SJSA1 (cell line): Measurements from ENCODE around the gene FOXD2. TPM values are rescaled to one million over a fixed set of nuclear protein-coding genes. Genes with fewer than 3 reads are reported as not detected.

ENCODE experiments used
- DNase-seq, 2 experiments: peaks; one replicate each; pipeline ENCODE4 v3.0.0-alpha.2; 2015 to 2020; ENCODE audit warnings: low spot score in 2 of 2, low read depth in 1 of 2
- H3K27ac ChIP-seq: fragments of 250-450 bp; sonication (Bioruptor Pico); 2 replicates; pipeline ENCODE4 v1.5.1; 2020; ENCODE audit warnings: mild to moderate bottlenecking, moderate library complexity
- H3K27me3 ChIP-seq: fragments of 250-450 bp; sonication (Bioruptor Pico); replicated peaks from 2 replicates; pipeline ENCODE4 v1.5.1; 2020; ENCODE audit warnings: mild to moderate bottlenecking, moderate library complexity
- H3K36me3 ChIP-seq: fragments of 250-450 bp; sonication (Bioruptor Pico); 2 replicates; pipeline ENCODE4 v1.5.1; 2020; ENCODE audit warnings: mild to moderate bottlenecking
- H3K4me1 ChIP-seq: fragments of 250-450 bp; sonication (Bioruptor Pico); replicated peaks from 2 replicates; pipeline ENCODE4 v1.6.1; 2021; ENCODE audit warnings: mild to moderate bottlenecking
- H3K4me3 ChIP-seq: fragments of 250-450 bp; sonication (Bioruptor Pico); 2 replicates; pipeline ENCODE4 v1.5.1; 2020; ENCODE audit warnings: mild to moderate bottlenecking
- H3K9me3 ChIP-seq: fragments of 250-450 bp; sonication (Bioruptor Pico); replicated peaks from 2 replicates; pipeline ENCODE4 v1.5.1; 2020; ENCODE audit warnings: mild to moderate bottlenecking
- total RNA-seq: library from RNA; depleted of rRNA; stranded (reverse); fragments of >200 nt; shearing (Covaris generic); gene quantifications from 2 replicates; pipeline ENCODE4 v1.2.3, GENCODE V29; 2014

The FOXD2 gene
- total RNA-seq, 1 experiment from 2014 or later, result 12.9 TPM

- peak overlapping the region; percentile 89 for H3K27ac ChIP-seq
- H3K36me3 ChIP-seq, result peaks cover 64% of the 10 kb centered on the region
- H3K9me3 ChIP-seq, result no peaks in the 10 kb centered on the region
- H3K4me1 ChIP-seq, result peaks cover 39% of the 10 kb centered on the region
- peak overlapping the region; percentile 95 for H3K4me3 ChIP-seq
- DNase-seq, result peak in 1 of 2 experiments; percentile 66
- no peaks in the 10 kb centered on the region for H3K27me3 ChIP-seq
Measured at GRCh38 chr1:47439819-47440598, 2.2 kb downstream of the FOXD2 start.

- H3K36me3 ChIP-seq, result peaks cover 67% of the 10 kb centered on the region
- no peaks in the 10 kb centered on the region for H3K27me3 ChIP-seq
- peak overlapping the region; percentile 95 for H3K4me3 ChIP-seq
- peak in 1 of 2 experiments; percentile 79 for DNase-seq
- no peaks in the 10 kb centered on the region for H3K9me3 ChIP-seq
- peak overlapping the region; percentile 89 for H3K27ac ChIP-seq
- peaks cover 39% of the 10 kb centered on the region for H3K4me1 ChIP-seq
Measured at GRCh38 chr1:47440599-47441081, 2.8 kb downstream of the FOXD2 start.

- Histone ChIP-seq H3K4me3 (peak overlapping the region; percentile 95), H3K9me3 (no peaks in the 10 kb centered on the region), H3K27me3 (no peaks in the 10 kb centered on the region), H3K36me3 (peaks cover 68% of the 10 kb centered on the region), H3K27ac (peak overlapping the region; percentile 89), H3K4me1 (peaks cover 32% of the 10 kb centered on the region)
- peak in 1 of 2 experiments; percentile 75 for DNase-seq
Measured at GRCh38 chr1:47441450-47442106, 3.7 kb downstream of the FOXD2 start.

- Histone ChIP-seq H3K4me3 (peak overlapping the region; percentile 95), H3K9me3 (no peaks in the 10 kb centered on the region), H3K4me1 (peaks cover 32% of the 10 kb centered on the region), H3K27me3 (no peaks in the 10 kb centered on the region), H3K27ac (peak overlapping the region; percentile 89), H3K36me3 (peaks cover 68% of the 10 kb centered on the region)
- peak in 1 of 2 experiments; percentile 73 for DNase-seq
Measured at GRCh38 chr1:47442202-47442601, 4.4 kb downstream of the FOXD2 start.

- Histone ChIP-seq H3K4me1 (peaks cover 32% of the 10 kb centered on the region), H3K4me3 (peak overlapping the region; percentile 95), H3K27ac (peak overlapping the region; percentile 89), H3K9me3 (no peaks in the 10 kb centered on the region), H3K27me3 (no peaks in the 10 kb centered on the region), H3K36me3 (peaks cover 69% of the 10 kb centered on the region)
- DNase-seq, result peak in 1 of 2 experiments; percentile 67
Measured at GRCh38 chr1:47442842-47443529, 5.1 kb downstream of the FOXD2 start.

GRCh38 chr1:47443530-47444296 lies 5.9 kb downstream of the FOXD2 start:
- DNase-seq, result peak; percentile 80 to 88
- no peaks in the 10 kb centered on the region for H3K27me3 ChIP-seq

GRCh38 chr1:47444297-47444561 lies 6.4 kb downstream of the FOXD2 start:
- peak in 1 of 2 experiments; percentile 78 for DNase-seq
- Histone ChIP-seq H3K27ac (peak overlapping the region; percentile 89), H3K36me3 (peaks cover 71% of the 10 kb centered on the region), H3K9me3 (no peaks in the 10 kb centered on the region), H3K4me1 (peaks cover 32% of the 10 kb centered on the region), H3K4me3 (peak overlapping the region; percentile 95), H3K27me3 (no peaks in the 10 kb centered on the region)

More at GRCh38 chr1:47443530-47444296, 5.9 kb downstream of the FOXD2 start:
- Histone ChIP-seq H3K9me3 (no peaks in the 10 kb centered on the region), H3K4me1 (peaks cover 32% of the 10 kb centered on the region), H3K27ac (peak overlapping the region; percentile 89), H3K36me3 (peaks cover 71% of the 10 kb centered on the region), H3K4me3 (peak overlapping the region; percentile 95)

GRCh38 chr1:47444562-47445465 lies 7.0 kb downstream of the FOXD2 start:
- H3K4me3 ChIP-seq, result peak overlapping the region; percentile 95
- H3K36me3 ChIP-seq, result peaks cover 71% of the 10 kb centered on the region
- no peaks in the 10 kb centered on the region for H3K9me3 ChIP-seq
- H3K27me3 ChIP-seq, result no peaks in the 10 kb centered on the region
- H3K4me1 ChIP-seq, result peaks cover 32% of the 10 kb centered on the region
- H3K27ac ChIP-seq, result peak overlapping the region; percentile 89
- DNase-seq, result no peak

GRCh38 chr1:47445823-47446550 lies 8.1 kb downstream of the FOXD2 start:
- no peaks in the 10 kb centered on the region for H3K9me3 ChIP-seq
- no peak overlapping the region for H3K27ac ChIP-seq
- H3K4me3 ChIP-seq, result no peak overlapping the region
- peaks cover 32% of the 10 kb centered on the region for H3K4me1 ChIP-seq
- H3K27me3 ChIP-seq, result no peaks in the 10 kb centered on the region
- no peak for DNase-seq
- H3K36me3 ChIP-seq, result peaks cover 72% of the 10 kb centered on the region

- no peaks in the 10 kb centered on the region for H3K27me3 ChIP-seq
Measured at GRCh38 chr1:47448462-47449222, 10.8 kb downstream of the FOXD2 start.

GRCh38 chr1:47449822-47450552 lies 12.1 kb downstream of the FOXD2 start:
- no peak for DNase-seq
- H3K4me3 ChIP-seq, result no peak overlapping the region
- H3K9me3 ChIP-seq, result no peaks in the 10 kb centered on the region
- H3K27ac ChIP-seq, result no peak overlapping the region
- H3K36me3 ChIP-seq, result peaks cover 54% of the 10 kb centered on the region
- peaks cover 2% of the 10 kb centered on the region for H3K4me1 ChIP-seq
- no peaks in the 10 kb centered on the region for H3K27me3 ChIP-seq

More at GRCh38 chr1:47448462-47449222, 10.8 kb downstream of the FOXD2 start:
- Histone ChIP-seq H3K27ac (no peak overlapping the region), H3K9me3 (no peaks in the 10 kb centered on the region), H3K4me1 (peaks cover 12% of the 10 kb centered on the region), H3K36me3 (peaks cover 60% of the 10 kb centered on the region), H3K4me3 (no peak overlapping the region)
- no peak for DNase-seq
